Stimulated activated CD4-positive, alpha-beta T cell treated with anti-CD3 and anti-CD28 coated beads, Interleukin-2, amount 100 ng/mL, for 48 hours (primary cell): ENCODE results near the gene OR2T5.
"Not testable (repeated sequence)": the region's sequence is repeated elsewhere in the genome, so short reads cannot be mapped to it uniquely, and the experiment has no call there.

ENCODE experiments used
- DNase-seq, 2 donors: peaks; one replicate each; pipeline ENCODE4 v3.0.0-alpha.2; 2020

The OR2T5 gene

GRCh38 chr1:248510217-248510616 is 21.8 kb downstream of the OR2T5 start:
- not testable (repeated sequence) for DNase-seq

- no peak for DNase-seq
These were observed 33.5 kb downstream of the OR2T5 start for GRCh38 chr1:248521856-248522255.

GRCh38 chr1:248537449-248537848 is 49.1 kb downstream of the OR2T5 start:
- not testable (repeated sequence) for DNase-seq
